GM13976 (cell line): ENCODE results near the gene SUPT16H.

Experiments used
- DNase-seq: peaks from one replicate; pipeline ENCODE4 v3.0.0; 2012; ENCODE audit warnings: low spot score
- in situ Hi-C: fragments of 300-500 bp; cut with MboI; formaldehyde crosslinking; loops from one replicate; pipeline ENCODE4 v1.12.0; 2022; ENCODE audit warnings: low sequenced_read_pairs, mixed read lengths, inconsistent platforms; ENCODE audit not compliant: unreplicated experiment
- TF ChIP-seq, protein P1 (sequence below): IDR thresholded peaks from 2 replicates; pipeline ENCODE4 v1.5.1; 2012; ENCODE audit warnings: borderline replicate concordance, mild to moderate bottlenecking; ENCODE audit not compliant: insufficient read depth; ENCODE audit errors: extremely low read depth, missing control alignments, control extremely low read depth

Gene SUPT16H

DNA sequence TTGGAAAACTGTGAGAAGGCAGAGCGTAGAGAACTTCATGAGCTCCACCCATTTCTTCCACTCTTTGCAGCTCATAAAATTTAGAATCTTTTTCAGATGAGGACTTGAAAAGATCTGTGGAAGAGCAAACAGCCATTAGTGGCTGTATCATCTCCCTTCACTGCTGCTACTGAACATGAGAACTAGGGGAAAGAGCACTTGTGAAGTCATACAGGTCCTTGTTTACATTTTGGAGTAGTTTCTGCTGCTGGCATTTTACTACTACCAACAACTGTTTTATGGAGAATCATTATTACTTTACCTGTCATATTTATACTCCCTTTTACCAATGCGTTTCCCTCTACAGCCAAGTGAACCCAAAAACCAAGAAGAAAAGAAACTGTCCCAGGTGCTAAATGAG, 62.9 kb downstream of the SUPT16H start:
- DNase-seq: no peak
- TF ChIP-seq, protein P1, sequence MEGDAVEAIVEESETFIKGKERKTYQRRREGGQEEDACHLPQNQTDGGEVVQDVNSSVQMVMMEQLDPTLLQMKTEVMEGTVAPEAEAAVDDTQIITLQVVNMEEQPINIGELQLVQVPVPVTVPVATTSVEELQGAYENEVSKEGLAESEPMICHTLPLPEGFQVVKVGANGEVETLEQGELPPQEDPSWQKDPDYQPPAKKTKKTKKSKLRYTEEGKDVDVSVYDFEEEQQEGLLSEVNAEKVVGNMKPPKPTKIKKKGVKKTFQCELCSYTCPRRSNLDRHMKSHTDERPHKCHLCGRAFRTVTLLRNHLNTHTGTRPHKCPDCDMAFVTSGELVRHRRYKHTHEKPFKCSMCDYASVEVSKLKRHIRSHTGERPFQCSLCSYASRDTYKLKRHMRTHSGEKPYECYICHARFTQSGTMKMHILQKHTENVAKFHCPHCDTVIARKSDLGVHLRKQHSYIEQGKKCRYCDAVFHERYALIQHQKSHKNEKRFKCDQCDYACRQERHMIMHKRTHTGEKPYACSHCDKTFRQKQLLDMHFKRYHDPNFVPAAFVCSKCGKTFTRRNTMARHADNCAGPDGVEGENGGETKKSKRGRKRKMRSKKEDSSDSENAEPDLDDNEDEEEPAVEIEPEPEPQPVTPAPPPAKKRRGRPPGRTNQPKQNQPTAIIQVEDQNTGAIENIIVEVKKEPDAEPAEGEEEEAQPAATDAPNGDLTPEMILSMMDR: no peak
- in situ Hi-C loops: no loop called here

DNA sequence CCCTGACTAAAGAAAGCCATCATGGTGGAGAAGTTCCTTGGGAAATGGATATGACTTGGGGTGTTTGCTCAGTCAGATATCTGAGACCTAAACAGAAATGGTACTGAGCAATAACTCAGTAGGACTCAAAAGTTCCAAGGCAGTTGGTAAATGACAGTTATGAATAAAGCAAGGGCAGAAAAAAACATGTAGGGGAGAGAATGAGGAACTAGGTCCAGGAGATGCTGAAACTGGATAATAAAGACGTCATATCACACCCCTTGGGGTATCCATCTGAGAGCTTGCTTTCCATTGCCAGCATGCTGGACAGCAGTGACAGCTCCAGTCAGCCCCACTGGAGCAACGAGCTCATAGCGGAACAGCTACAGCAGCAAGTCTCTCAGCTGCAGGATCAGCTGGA, 66.4 kb downstream of the SUPT16H start:
- peak; percentile 52 for DNase-seq
- TF ChIP-seq, protein P1: no peak
- in situ Hi-C loops: no loop called here

DNA sequence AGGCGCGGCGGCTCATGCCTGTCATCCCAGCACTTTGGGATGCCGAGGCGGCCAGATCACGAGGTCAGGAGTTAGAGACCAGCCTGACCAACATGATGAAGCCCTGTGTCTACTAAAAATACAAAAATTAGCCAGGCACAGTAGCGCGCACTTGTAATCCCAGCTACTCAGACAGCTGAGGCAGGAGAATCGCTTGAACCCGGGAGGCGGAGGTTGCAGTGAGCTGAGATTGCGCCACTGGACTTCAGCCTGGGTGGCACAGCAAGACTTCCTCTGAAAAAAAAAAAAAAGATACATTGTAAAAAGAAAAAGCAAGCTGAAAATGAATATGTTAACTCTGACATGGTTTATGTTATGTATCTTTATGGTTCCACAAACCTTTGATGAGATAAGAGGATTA, 70.3 kb downstream of the SUPT16H start:
- DNase-seq: no peak
- in situ Hi-C loops: no loop called here
- TF ChIP-seq, protein P1: no peak

- TF ChIP-seq, protein P1: no peak
- DNase-seq: no peak
- in situ Hi-C loops: no loop called here
These were observed 72.2 kb downstream of the SUPT16H start for GRCh38 chr14:21311614-21312013.

DNA sequence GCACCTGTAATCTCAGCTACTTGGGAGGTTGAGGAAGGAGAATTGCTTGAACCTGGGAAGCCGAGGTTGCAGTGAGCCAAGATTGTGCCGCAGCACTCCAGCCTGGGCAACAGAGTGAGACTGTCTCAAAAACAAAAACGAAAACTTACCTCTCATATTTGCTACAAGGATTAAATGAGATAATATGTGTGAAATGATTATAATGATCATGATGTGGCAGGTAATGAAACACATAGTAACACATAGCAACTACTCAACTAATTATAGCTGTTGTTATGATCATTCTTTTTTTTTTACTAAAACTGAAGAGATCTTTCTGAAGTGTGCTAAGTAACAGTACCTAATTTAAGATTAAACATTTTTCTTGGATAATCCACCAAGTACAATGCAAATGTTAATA, 73.9 kb downstream of the SUPT16H start:
- TF ChIP-seq, protein P1: no peak
- no peak for DNase-seq
- in situ Hi-C loops: no loop called here

DNA sequence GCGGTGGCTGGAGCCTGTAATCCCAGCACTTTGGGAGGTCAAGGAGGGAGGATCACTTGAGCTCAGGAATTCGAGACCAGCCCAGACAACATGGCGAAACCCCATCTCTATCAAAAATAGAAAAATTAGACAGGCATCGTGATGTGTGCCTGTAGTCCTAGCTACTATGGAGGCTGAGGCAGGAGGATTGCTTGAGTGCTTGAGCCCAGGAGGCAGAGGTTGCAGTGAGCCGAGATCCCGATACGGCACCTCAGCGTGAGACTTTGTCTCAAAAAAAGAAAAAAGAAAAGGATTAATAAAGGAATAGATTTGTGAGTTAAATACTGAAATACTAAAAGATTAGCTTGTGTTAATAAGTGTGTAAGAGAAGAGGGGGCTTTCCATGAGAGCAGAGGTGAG, 74.6 kb downstream of the SUPT16H start:
- no peak for DNase-seq
- TF ChIP-seq, protein P1: no peak
- in situ Hi-C loops: no loop called here
